HG02759 (cell line): Measurements from ENCODE around the gene DIP2C.
"Not testable (repeated sequence)": the region's sequence is repeated elsewhere in the genome, so short reads cannot be mapped to it uniquely, and the experiment has no call there.

Source experiments
- ATAC-seq: cut with Tn5 transposase; IDR thresholded peaks from one replicate; pipeline ENCODE4 v1.9.1; 2021; ENCODE audit warnings: mild to moderate bottlenecking, moderate library complexity; ENCODE audit not compliant: unreplicated experiment

The DIP2C gene

DNA sequence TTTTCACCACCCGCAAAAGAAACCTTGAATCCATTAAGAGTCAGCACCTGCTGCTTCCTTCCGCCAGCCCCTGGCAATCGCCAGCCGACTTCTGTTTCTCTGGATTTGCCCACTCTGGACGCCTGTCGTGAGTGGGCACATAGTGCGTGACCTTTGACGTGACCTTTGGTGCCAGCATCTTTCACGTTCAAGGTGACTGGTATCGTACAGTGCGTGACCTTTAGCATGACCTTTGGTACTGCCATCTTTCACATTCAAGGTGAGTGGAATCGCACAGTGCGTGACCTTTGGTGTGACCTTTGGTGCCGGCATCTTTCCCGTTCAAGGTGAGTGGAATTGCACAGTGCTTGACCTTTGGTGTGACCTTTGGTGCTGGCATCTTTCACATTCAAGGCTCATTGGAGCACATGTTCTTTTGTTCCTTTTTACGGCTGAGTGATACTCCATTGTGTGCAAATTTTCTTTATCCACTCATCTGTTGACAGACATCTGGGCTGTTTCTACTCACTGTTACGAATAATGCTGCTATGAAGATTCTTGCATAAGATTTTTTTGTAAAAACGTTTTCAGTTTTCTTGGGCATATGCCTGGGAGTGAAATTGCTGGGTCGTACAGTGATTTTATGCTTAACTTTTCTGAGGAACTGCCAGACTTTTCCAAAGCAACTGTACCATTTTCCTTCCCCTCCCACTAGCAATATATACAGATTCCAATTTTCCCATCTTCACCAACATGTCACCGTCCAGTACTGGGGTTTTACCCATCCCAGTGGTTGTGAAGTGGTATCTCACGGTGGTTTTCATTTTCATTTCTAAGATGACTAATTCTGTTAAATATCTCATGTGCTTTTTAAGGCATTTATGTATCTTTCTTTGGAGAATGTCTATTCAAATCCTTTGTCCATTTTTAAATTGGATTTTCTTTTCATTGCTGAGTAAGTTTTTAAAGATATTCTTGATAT lies 145.3 kb downstream of the DIP2C start:
- no peak for ATAC-seq

DNA sequence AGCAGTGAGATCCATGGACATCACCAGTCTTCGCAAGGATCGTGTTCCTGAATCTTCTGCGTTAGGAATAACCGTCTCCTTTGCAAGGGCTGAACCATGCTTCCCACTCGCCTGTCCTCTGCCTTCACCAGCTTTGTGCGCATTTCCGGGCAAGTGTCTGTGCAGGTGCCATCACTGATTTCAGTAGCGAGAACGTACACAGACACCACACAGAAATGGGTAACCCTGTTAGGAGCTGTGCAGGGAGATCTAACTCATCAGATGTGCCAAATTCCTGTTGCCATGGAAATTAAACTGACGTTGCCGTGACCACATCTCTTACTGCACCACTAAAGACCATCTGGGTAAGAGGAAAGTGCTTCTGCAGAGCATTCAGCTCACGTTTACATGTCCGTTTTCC lies 146.3 kb downstream of the DIP2C start:
- no peak for ATAC-seq

- no peak for ATAC-seq
These were observed 147.6 kb downstream of the DIP2C start for GRCh38 chr10:541750-542371.

- no peak for ATAC-seq
These were observed 148.4 kb downstream of the DIP2C start for GRCh38 chr10:541041-541440.

GRCh38 chr10:538895-539294 lies 150.6 kb downstream of the DIP2C start:
- no peak for ATAC-seq

DNA sequence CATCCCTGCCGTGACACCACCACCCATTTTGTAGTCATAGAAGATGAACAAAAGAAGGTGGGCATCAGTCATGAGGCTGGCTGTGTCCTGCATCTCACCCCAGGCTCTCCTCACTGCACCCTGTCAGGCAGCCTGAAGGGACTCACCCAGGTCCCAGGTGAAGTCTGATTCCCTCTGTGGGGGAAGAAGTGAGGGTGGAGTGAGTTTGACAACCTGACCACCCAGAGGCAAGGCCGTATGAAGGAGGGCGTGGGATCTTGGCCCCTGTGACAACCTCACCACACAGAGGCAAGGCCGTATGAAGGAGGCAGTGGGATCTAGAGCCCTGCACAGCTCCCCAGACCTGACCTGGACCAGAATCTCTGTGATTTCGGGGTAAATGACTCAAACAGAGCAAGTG lies 152.5 kb downstream of the DIP2C start:
- ATAC-seq = no peak

DNA sequence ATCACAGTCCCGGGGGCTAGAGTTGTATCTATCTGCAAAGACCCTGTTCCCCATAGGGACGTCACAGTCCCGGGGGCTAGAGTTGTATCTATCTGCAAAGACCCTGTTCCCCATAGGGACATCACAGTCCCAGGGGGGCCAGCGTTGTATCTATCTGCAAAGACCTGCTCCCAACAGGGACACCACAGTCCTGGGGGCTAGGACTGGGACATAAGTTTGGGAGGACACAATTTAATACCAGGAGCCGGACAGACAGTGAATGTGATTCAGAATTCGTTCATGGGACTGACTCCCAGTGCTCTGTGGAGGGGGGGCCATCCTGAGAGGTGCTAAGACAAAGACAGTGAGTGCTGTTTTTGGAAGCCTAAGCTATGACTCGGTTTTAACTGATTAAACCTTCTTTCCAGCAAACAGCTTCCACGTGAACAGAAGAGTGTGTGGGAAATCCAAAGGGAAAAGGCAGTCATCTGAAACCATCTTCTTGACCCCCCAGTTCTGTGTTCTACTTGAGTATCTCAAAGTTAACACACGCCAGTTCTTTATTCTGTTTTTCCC lies 153.0 kb downstream of the DIP2C start:
- ATAC-seq = no peak

DNA sequence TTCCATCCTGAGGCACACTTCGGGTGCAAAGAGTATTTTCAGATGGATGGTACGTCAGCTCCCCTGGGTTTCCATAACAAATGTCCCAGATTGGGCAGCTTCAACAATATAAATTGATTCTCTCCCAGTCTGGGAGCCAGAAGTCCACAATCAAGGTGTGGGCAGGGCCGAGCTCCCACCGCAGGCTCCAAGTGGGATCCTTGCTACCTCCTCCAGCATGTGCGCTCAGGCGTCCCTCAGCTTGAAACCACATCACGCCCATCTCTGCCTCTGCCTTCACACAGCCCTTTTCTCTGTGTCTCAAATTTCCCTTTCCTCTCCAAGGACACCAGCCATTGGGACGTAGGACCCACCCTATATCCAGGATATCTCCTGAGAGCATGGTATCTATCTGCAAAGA lies 153.5 kb downstream of the DIP2C start:
- ATAC-seq = no peak

DNA sequence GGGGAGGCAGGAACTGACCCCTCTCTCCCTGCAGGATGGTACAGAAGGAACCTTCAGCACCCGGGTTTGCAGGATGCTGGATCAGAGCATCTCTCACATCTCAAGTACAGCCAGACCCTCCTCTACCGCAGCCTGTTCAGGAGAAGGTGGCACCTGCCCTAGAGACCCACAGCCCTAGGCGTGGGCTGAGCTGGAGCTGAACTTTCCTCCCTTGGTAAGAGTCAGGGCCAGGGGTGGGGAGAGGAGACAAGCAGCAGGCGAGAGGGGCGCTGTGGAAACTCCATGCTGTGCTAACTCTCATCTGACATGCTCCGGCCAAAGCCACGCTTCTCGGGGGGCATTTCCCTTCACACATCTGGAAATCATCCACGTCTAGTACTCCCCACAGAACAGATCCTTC lies 154.4 kb downstream of the DIP2C start:
- no peak for ATAC-seq

DNA sequence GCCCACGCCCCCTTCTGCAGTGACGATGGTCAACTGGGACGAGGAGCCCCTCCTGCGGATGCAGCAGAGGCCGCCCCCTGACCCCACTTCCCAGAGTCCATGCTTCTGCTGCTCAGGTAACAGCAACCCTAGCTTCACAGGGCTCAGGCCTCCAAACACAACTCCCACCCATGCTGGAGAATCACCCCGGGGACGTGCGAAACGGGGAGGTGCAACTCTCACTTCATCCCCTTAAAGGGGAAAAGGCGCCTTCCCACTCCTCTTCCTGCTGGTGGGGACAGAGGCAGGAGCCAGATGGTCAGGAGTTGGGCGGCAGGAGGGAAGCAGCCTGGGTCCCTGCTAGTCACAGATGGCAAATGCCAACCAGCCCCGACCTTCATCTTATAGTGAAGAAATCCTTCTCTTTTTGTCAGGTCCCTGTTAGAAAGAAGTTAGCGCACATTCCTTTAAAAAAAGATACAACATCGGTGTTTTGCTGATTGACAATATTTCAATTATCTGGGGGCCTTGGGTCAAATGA lies 155.4 kb downstream of the DIP2C start:
- ATAC-seq = no peak

- ATAC-seq = no peak
These were observed 155.9 kb downstream of the DIP2C start for GRCh38 chr10:533611-534010.

- ATAC-seq = no peak
These were observed 156.3 kb downstream of the DIP2C start for GRCh38 chr10:533186-533585.

DNA sequence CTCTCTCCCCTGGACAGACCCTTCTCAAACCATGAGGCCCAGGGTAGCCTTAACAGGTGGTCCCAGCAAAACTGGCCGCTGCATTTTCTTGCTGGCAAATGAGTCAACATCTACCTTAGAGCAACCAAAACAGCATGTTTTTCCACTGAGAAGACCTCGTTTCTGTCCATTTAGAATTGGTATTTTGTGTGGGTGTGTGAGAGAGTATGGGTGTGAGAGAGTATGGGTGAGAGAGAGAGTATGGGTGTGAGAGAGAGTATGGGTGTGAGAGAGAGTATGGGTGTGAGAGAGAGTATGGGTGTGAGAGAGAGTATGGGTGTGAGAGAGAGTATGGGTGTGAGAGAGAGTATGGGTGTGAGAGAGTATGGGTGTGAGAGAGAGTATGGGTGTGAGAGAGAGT lies 157.1 kb downstream of the DIP2C start:
- ATAC-seq = not testable (repeated sequence)

DNA sequence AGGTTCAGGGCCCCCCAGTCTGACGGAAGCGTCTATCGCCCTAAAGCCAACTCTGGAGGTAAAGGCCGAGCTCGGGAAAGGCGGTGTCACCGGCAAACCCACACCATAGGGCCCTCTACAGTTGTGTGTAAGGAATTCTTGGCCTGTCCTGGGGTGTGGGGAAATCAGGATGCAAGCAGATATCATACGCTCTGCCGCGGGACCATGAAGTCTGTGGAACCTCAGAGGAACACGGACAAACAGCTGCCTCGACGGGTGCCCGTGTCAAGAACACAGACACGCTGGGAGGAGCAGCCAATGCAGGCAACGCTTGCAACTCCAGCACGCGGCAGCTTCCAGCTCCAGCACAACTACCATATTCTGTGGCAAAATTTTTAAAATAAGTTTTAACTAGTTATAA lies 157.9 kb downstream of the DIP2C start:
- ATAC-seq = no peak

DNA sequence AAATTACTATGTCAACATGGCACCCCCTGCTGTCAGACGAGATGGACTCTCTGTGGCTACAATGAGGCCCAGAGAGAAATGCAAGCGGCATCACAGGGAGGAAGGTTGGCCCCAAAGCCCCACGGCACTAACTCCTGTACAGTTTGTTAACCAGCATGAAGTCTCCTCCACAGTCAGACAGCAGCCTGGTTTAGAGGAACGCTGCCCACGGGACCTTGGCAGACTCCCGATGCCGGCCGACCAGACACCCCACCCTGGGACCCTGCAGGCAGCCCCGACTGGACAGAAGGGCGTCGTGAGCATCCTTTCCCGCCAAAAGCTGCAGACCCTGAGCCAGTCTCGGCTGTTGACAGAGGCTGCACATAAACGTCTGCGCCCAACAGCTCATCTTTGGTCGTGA lies 158.8 kb downstream of the DIP2C start:
- no peak for ATAC-seq

- no peak for ATAC-seq
These were observed 159.8 kb downstream of the DIP2C start for GRCh38 chr10:529468-530230.

GRCh38 chr10:528173-529165 lies 161.0 kb downstream of the DIP2C start:
- ATAC-seq = no peak

GRCh38 chr10:527416-527815 lies 162.1 kb downstream of the DIP2C start:
- ATAC-seq = no peak

GRCh38 chr10:526651-527312 lies 162.7 kb downstream of the DIP2C start:
- no peak for ATAC-seq
